Adrenal gland (tissue), 12 donors: ENCODE results near the gene TSPAN7. TPM values are rescaled to one million over a fixed set of nuclear protein-coding genes. Genes with fewer than 3 reads are reported as not detected.

ENCODE experiments used
- DNase-seq, 7 donors: peaks; one replicate each; pipeline ENCODE4 v3.0.0-alpha.2; 2019 to 2020
- H3K27ac ChIP-seq, 5 donors: fragments of 200-600 bp; sonication (generic) in 4 of 5; 1 replicate in 3 of 5; 2 replicates in 2 of 5; pipeline versions ENCODE4 v1.5.1 to v1.8.0; 2016 to 2020; ENCODE audit warnings: mild to moderate bottlenecking in 1 of 5
- H3K27me3 ChIP-seq: fragments of 200-600 bp; 2 replicates; pipeline ENCODE4 v1.8.0; 2021
- H3K36me3 ChIP-seq, 2 donors: fragments of 200-600 bp; replicated peaks in 1 of 2; 1 replicate in 1 of 2; 2 replicates in 1 of 2; pipeline versions ENCODE4 v1.5.1 to v1.8.0; 2018 to 2022
- H3K4me1 ChIP-seq, 2 donors: fragments of 200-600 bp; replicated peaks in 1 of 2; 1 replicate in 1 of 2; 2 replicates in 1 of 2; pipeline versions ENCODE4 v1.5.1 to v1.8.0; 2018 to 2021
- H3K4me3 ChIP-seq, 4 donors: fragments of 200-600 bp; sonication (generic) in 3 of 4; one replicate each; pipeline ENCODE4 v1.5.1; 2016 to 2018
- H3K9me3 ChIP-seq, 3 donors: fragments of 200-600 bp; sonication (generic) in 1 of 3; replicated peaks in 1 of 3; 1 replicate in 2 of 3; 2 replicates in 1 of 3; pipeline versions ENCODE4 v1.5.1 to v1.8.0; 2016 to 2021
- POLR2A ChIP-seq, 2 donors: fragments of 450-650 bp; IDR thresholded peaks; one replicate each; pipeline ENCODE4 v1.6.1; 2017; ENCODE audit warnings: antibody characterized with exemption in 2 of 2, mild to moderate bottlenecking in 2 of 2, moderate library complexity in 1 of 2
- WGBS, 4 donors: extraction: QIAGEN DNeasy Blood & Tissue Kit in 2 of 4; methylation state at CpG; one replicate each; pipeline versions ENCODE4 v1.1.5 to v1.1.7; 2013 to 2017; 5-methylcytosine and 5-hydroxymethylcytosine counted together
- intact Hi-C, 2 donors: fragments of 100-400 bp; cut with DNase I; formaldehyde crosslinking; loops; one replicate each; pipeline versions ENCODE4 v1.14.1 to v1.15.0; 2022 to 2023
- polyA plus RNA-seq, 3 donors: library from polyadenylated mRNA; stranded (reverse); fragments of 200-250 nt in 2 of 3; fragments of 350-450 nt in 1 of 3; fragmentation: Illumina TruSeq in 1 of 3; extraction: RNeasy Lipid Tissue Mini Kit (QIAGEN cat#74804) in 1 of 3; gene quantifications; one replicate each; pipeline ENCODE4 v1.2.3, GENCODE V29; 2013 to 2014
- total RNA-seq, 9 donors: library from RNA; depleted of rRNA in 4 of 9; stranded (reverse); fragments of >200 nt in 4 of 9; fragments of 120-200 nt in 1 of 9; fragmentation: NEBNext Ultra II Directional in 1 of 9; extraction: Animal tissue kit (Norgen Biotek cat#: 25700) in 1 of 9; gene quantifications; one replicate each; pipeline versions ENCODE4 v1.1.0 to v1.2.4, GENCODE V29; 2013 to 2023
- TF ChIP-seq, protein P1 (sequence below), 6 experiments: fragments of 450-650 bp in 4 of 6; fragments of 200-600 bp in 2 of 6; sonication (generic) in 1 of 6; IDR thresholded peaks; 1 replicate in 5 of 6; 2 replicates in 1 of 6; pipeline versions ENCODE4 v1.5.1 to v1.8.0; 2016 to 2021; ENCODE audit warnings: antibody characterized with exemption in 6 of 6, mild to moderate bottlenecking in 2 of 6, moderate library complexity in 1 of 6
- donor health status: healthy with polysubstance abuse.
- donor health status: Bipolar disorder and iron deficiency.
- donor health status: DM: yes; HTN: yes; CAD: no.
- donor health status: DM: no; HTN: no; CAD: no.
- donor health status: DM: no; HTN: no; CAD: no.
- donor health status: DM: yes; HTN: yes; CAD: no.

Gene TSPAN7
- total and polyA plus RNA-seq, 12 donors, result 47.8 to 167 (median 87.1) TPM

- intact Hi-C loops, result no loop called here
- H3K36me3 ChIP-seq, result no peaks in the 10 kb centered on the region
- H3K9me3 ChIP-seq, result no peaks in the 10 kb centered on the region
- DNase-seq, result no peak
- no peak overlapping the region for H3K27ac ChIP-seq
- H3K4me1 ChIP-seq, result no peaks in the 10 kb centered on the region
- 71 to 95% (median 84%) methylated on average over 1 of the region's 1 CpG for WGBS, 4 donors
- TF ChIP-seq, protein P1, sequence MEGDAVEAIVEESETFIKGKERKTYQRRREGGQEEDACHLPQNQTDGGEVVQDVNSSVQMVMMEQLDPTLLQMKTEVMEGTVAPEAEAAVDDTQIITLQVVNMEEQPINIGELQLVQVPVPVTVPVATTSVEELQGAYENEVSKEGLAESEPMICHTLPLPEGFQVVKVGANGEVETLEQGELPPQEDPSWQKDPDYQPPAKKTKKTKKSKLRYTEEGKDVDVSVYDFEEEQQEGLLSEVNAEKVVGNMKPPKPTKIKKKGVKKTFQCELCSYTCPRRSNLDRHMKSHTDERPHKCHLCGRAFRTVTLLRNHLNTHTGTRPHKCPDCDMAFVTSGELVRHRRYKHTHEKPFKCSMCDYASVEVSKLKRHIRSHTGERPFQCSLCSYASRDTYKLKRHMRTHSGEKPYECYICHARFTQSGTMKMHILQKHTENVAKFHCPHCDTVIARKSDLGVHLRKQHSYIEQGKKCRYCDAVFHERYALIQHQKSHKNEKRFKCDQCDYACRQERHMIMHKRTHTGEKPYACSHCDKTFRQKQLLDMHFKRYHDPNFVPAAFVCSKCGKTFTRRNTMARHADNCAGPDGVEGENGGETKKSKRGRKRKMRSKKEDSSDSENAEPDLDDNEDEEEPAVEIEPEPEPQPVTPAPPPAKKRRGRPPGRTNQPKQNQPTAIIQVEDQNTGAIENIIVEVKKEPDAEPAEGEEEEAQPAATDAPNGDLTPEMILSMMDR (IDR thresholded peaks at IDR 0.05), result no peak
- TF ChIP-seq POLR2A (IDR thresholded peaks at IDR 0.05), result no peak
- H3K27me3 ChIP-seq, result peaks cover 8% of the 10 kb centered on the region
- no peak overlapping the region for H3K4me3 ChIP-seq
Measured at GRCh38 chrX:38515291-38515690, 46.1 kb upstream of the TSPAN7 start.

GRCh38 chrX:38516196-38516774 is 45.1 kb upstream of the TSPAN7 start:
- DNase-seq, result no peak
- no peaks in the 10 kb centered on the region for H3K4me1 ChIP-seq
- peaks cover 8% of the 10 kb centered on the region for H3K27me3 ChIP-seq
- 61 to 94% (median 78%) methylated on average over 2 of the region's 2 CpGs for WGBS, 4 donors
- H3K4me3 ChIP-seq, result no peak overlapping the region
- intact Hi-C loops, result no loop called here
- no peaks in the 10 kb centered on the region for H3K36me3 ChIP-seq
- no peaks in the 10 kb centered on the region for H3K9me3 ChIP-seq
- TF ChIP-seq, protein P1 (IDR thresholded peaks at IDR 0.05), result no peak
- TF ChIP-seq POLR2A (IDR thresholded peaks at IDR 0.05), result no peak
- no peak overlapping the region for H3K27ac ChIP-seq

GRCh38 chrX:38519651-38520050 is 41.7 kb upstream of the TSPAN7 start:
- TF ChIP-seq, protein P1 (IDR thresholded peaks at IDR 0.05), result no peak
- TF ChIP-seq POLR2A (IDR thresholded peaks at IDR 0.05), result no peak
- H3K36me3 ChIP-seq, result no peaks in the 10 kb centered on the region
- no peak overlapping the region for H3K27ac ChIP-seq
- no peaks in the 10 kb centered on the region for H3K9me3 ChIP-seq
- intact Hi-C loops, result no loop called here
- peaks cover 8% of the 10 kb centered on the region for H3K27me3 ChIP-seq
- H3K4me1 ChIP-seq, result no peaks in the 10 kb centered on the region
- 81 to 92% (median 87%) methylated on average over 6 of the region's 6 CpGs for WGBS, 4 donors
- no peak for DNase-seq
- H3K4me3 ChIP-seq, result no peak overlapping the region

DNA sequence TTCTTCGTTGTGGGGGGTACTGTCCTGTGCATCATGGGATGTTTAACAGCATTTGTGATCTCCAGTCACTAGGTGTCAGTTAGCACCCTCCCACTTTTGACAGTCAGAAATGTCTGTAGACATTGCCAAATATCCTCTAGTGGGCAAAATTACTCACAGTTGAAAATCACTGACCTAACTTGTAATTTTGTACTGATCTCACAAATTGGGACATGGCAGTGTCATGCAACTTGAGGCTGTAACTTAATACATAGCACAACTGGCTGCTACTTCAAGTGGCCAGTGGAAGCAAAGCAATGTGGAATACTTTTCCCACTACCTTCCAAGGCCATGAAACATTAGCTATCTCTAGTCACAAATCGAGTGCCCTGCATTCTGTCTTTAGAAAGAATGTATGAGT is 23.2 kb upstream of the TSPAN7 start:
- DNase-seq, result no peak
- intact Hi-C loops, result no loop called here
- no peaks in the 10 kb centered on the region for H3K27me3 ChIP-seq
- no peak overlapping the region for H3K27ac ChIP-seq
- H3K9me3 ChIP-seq, result no peaks in the 10 kb centered on the region
- no peaks in the 10 kb centered on the region for H3K36me3 ChIP-seq
- H3K4me1 ChIP-seq, result no peaks in the 10 kb centered on the region
- no peak overlapping the region for H3K4me3 ChIP-seq
- 40 to 59% (median 50%) methylated on average over 2 of the region's 2 CpGs for WGBS, 4 donors
- no peak for TF ChIP-seq POLR2A (IDR thresholded peaks at IDR 0.05)
- TF ChIP-seq, protein P1 (IDR thresholded peaks at IDR 0.05), result no peak
